Common myeloid progenitor, CD34-positive (primary cell): Measurements from ENCODE around the gene TMEM109.

ENCODE experiments used
- CTCF ChIA-PET: fragments of 350-600 bp; sonication (Branson Sonifier 250); formaldehyde crosslinking; loops from one replicate; lab custom pipeline; 2021; ENCODE audit warnings: antibody characterized with exemption; lab: Charles Lee
- POLR2A ChIA-PET: fragments of 350-600 bp; sonication (Branson Sonifier 250); formaldehyde crosslinking; loops from one replicate; lab custom pipeline; 2021; ENCODE audit warnings: antibody characterized with exemption; lab: Charles Lee
- DNase-seq, 3 donors: peaks; one replicate each; pipeline versions ENCODE4 v3.0.0 to v3.0.0-alpha.2; 2013
- H3K27ac ChIP-seq, 2 experiments: 1 replicate in 1 of 2; 2 replicates in 1 of 2; pipeline ENCODE4 v1.7.0; 2013; ENCODE audit warnings: inconsistent platforms in 2 of 2, low read length in 2 of 2, mild to moderate bottlenecking in 2 of 2, low read depth in 1 of 2, moderate library complexity in 1 of 2; ENCODE audit not compliant: severe bottlenecking in 2 of 2, insufficient read depth in 1 of 2, poor library complexity in 1 of 2
- H3K27me3 ChIP-seq, 5 experiments: replicated peaks in 2 of 5; 1 replicate in 3 of 5; 2 replicates in 2 of 5; pipeline versions ENCODE4 v1.6.1 to v1.7.0; 2013; ENCODE audit warnings: low read length in 4 of 5, mild to moderate bottlenecking in 2 of 5, moderate library complexity in 2 of 5, inconsistent platforms in 1 of 5; ENCODE audit not compliant: insufficient read depth in 5 of 5, control insufficient read depth in 4 of 5
- H3K36me3 ChIP-seq, 4 experiments: 1 replicate in 2 of 4; 2 replicates in 2 of 4; pipeline versions ENCODE4 v1.6.1 to v1.7.0; 2013; ENCODE audit warnings: low read length in 3 of 4, control low read depth in 1 of 4, mild to moderate bottlenecking in 1 of 4; ENCODE audit not compliant: control insufficient read depth in 4 of 4, insufficient read depth in 4 of 4
- H3K4me1 ChIP-seq, 4 experiments: 1 replicate in 3 of 4; 2 replicates in 1 of 4; pipeline versions ENCODE4 v1.6.1 to v1.7.1; 2013; ENCODE audit warnings: low read length in 3 of 4, mild to moderate bottlenecking in 3 of 4, control low read depth in 1 of 4, inconsistent platforms in 1 of 4, moderate library complexity in 1 of 4; ENCODE audit not compliant: control insufficient read depth in 4 of 4, insufficient read depth in 4 of 4; ENCODE audit errors: control extremely low read depth in 1 of 4
- H3K4me3 ChIP-seq, 7 experiments: 1 replicate in 4 of 7; 2 replicates in 3 of 7; pipeline versions ENCODE4 v1.5.1 to v1.7.0; 2013; ENCODE audit warnings: mild to moderate bottlenecking in 7 of 7, low read length in 6 of 7, moderate library complexity in 6 of 7, inconsistent platforms in 2 of 7, low read depth in 2 of 7, control low read depth in 1 of 7; ENCODE audit not compliant: insufficient read depth in 4 of 7, control insufficient read depth in 1 of 7; ENCODE audit errors: extremely low read depth in 1 of 7
- H3K9me3 ChIP-seq, 5 experiments: 1 replicate in 4 of 5; 2 replicates in 1 of 5; pipeline versions ENCODE4 v1.6.1 to v1.7.1; 2013; ENCODE audit warnings: low read length in 4 of 5, mild to moderate bottlenecking in 2 of 5, inconsistent platforms in 1 of 5, low read depth in 1 of 5, moderate library complexity in 1 of 5; ENCODE audit not compliant: control insufficient read depth in 4 of 5, insufficient read depth in 2 of 5; ENCODE audit errors: control extremely low read depth in 1 of 5
- WGBS: methylation state at CpG from one replicate; pipeline ENCODE4 v1.1.5; 2013; ENCODE audit not compliant: insufficient coverage; 5-methylcytosine and 5-hydroxymethylcytosine counted together

The TMEM109 gene

GRCh38 chr11:60873533-60873932 is 40.4 kb upstream of the TMEM109 start:
- H3K27me3 ChIP-seq: no peaks in the 10 kb centered on the region
- ChIA-PET CTCF (interaction anchor here (1.0 to 15.9 kb wide), 3 partner anchors 10 to 98 kb away, joined by 3 to 128 read pairs (median 4); no protein-coding TSS in a partner anchor), POLR2A (no interaction called here)

GRCh38 chr11:60874421-60875365 is 39.3 kb upstream of the TMEM109 start:
- H3K4me1 ChIP-seq: peaks cover 1 to 16% (median 14%) of the 10 kb centered on the region in 4 experiments
- H3K9me3 ChIP-seq: no peaks in the 10 kb centered on the region
- POLR2A ChIA-PET: interaction anchor here (1.2 kb wide), 1 partner anchor 8 kb away, joined by 3 read pairs; no protein-coding TSS in a partner anchor
- H3K4me3 ChIP-seq: no peak overlapping the region
- H3K36me3 ChIP-seq: peaks cover 0 to 8% (median 2%) of the 10 kb centered on the region in 4 experiments
- 98% methylated on average over 13 of the region's 13 CpGs for WGBS
- no peaks in the 10 kb centered on the region for H3K27me3 ChIP-seq
- H3K27ac ChIP-seq: no peak overlapping the region
- CTCF ChIA-PET: interaction anchor here (0.7 to 15.9 kb wide), 5 partner anchors 11 to 73 kb away, joined by 3 to 128 read pairs (median 3); no protein-coding TSS in a partner anchor
- no peak for DNase-seq

More at GRCh38 chr11:60873533-60873932, 40.4 kb upstream of the TMEM109 start:
- H3K4me3 ChIP-seq: no peak overlapping the region
- H3K27ac ChIP-seq: no peak overlapping the region
- no peak for DNase-seq
- 95% methylated on average over 12 of the region's 12 CpGs for WGBS
- H3K4me1 ChIP-seq: peaks cover 1 to 19% (median 14%) of the 10 kb centered on the region in 4 experiments
- no peaks in the 10 kb centered on the region for H3K9me3 ChIP-seq
- H3K36me3 ChIP-seq: peaks cover 0 to 8% (median 2%) of the 10 kb centered on the region in 4 experiments

GRCh38 chr11:60875366-60876167 is 38.4 kb upstream of the TMEM109 start:
- Histone ChIP-seq H3K27me3 (no peaks in the 10 kb centered on the region), H3K4me1 (peaks cover 1 to 16% (median 14%) of the 10 kb centered on the region in 4 experiments), H3K4me3 (no peak overlapping the region), H3K9me3 (no peaks in the 10 kb centered on the region), H3K27ac (no peak overlapping the region), H3K36me3 (peaks cover 0 to 12% (median 4%) of the 10 kb centered on the region in 4 experiments)
- CTCF ChIA-PET: interaction anchor here (0.7 to 15.9 kb wide), 6 partner anchors 8 to 74 kb away, joined by 3 to 128 read pairs (median 4); partner anchors contain the start of gene ZP1
- 100% methylated on average over 2 of the region's 7 CpGs for WGBS
- POLR2A ChIA-PET: interaction anchor here (1.2 kb wide), 1 partner anchor 9 kb away, joined by 3 read pairs; no protein-coding TSS in a partner anchor
- no peak for DNase-seq

GRCh38 chr11:60876168-60876485 is 37.8 kb upstream of the TMEM109 start:
- H3K36me3 ChIP-seq: peaks cover 0 to 16% (median 5%) of the 10 kb centered on the region in 4 experiments
- peaks cover 0 to 12% (median 9%) of the 10 kb centered on the region in 4 experiments for H3K4me1 ChIP-seq
- no peak for DNase-seq
- no peak overlapping the region for H3K4me3 ChIP-seq
- H3K9me3 ChIP-seq: no peaks in the 10 kb centered on the region
- no peaks in the 10 kb centered on the region for H3K27me3 ChIP-seq
- no peak overlapping the region for H3K27ac ChIP-seq
- WGBS: 100% methylated on average over 2 of the region's 2 CpGs
- ChIA-PET CTCF (interaction anchor here (1.4 to 15.9 kb wide), 4 partner anchors 9 to 41 kb away, joined by 3 to 128 read pairs (median 8); partner anchors contain the start of gene ZP1), POLR2A (interaction anchor here (1.2 kb wide), 1 partner anchor 10 kb away, joined by 3 read pairs; no protein-coding TSS in a partner anchor)

- Histone ChIP-seq H3K27me3 (no peaks in the 10 kb centered on the region), H3K9me3 (no peaks in the 10 kb centered on the region), H3K36me3 (peaks cover 0 to 16% (median 5%) of the 10 kb centered on the region in 4 experiments), H3K4me3 (no peak overlapping the region), H3K4me1 (no peaks in the 10 kb centered on the region), H3K27ac (no peak overlapping the region)
- no peak for DNase-seq
- ChIA-PET POLR2A (no interaction called here), CTCF (interaction anchor here (1.0 to 15.9 kb wide), 4 partner anchors 9 to 95 kb away, joined by 3 to 128 read pairs (median 8); no protein-coding TSS in a partner anchor)
- 78% methylated on average over 3 of the region's 5 CpGs for WGBS
Measured at GRCh38 chr11:60878245-60879101, 35.5 kb upstream of the TMEM109 start.

- no peaks in the 10 kb centered on the region for H3K4me1 ChIP-seq
- H3K27ac ChIP-seq: no peak overlapping the region
- ChIA-PET CTCF (interaction anchor here (1.0 to 15.9 kb wide), 3 partner anchors 21 to 95 kb away, joined by 3 to 128 read pairs (median 5); no protein-coding TSS in a partner anchor), POLR2A (no interaction called here)
- peaks cover 0 to 16% (median 5%) of the 10 kb centered on the region in 4 experiments for H3K36me3 ChIP-seq
- WGBS: no CpG with 5 or more reads among the region's 1 CpG
- H3K9me3 ChIP-seq: no peaks in the 10 kb centered on the region
- no peak overlapping the region for H3K4me3 ChIP-seq
- H3K27me3 ChIP-seq: no peaks in the 10 kb centered on the region
- no peak for DNase-seq
Measured at GRCh38 chr11:60879104-60879503, 34.9 kb upstream of the TMEM109 start.
